H1 (cell line): ENCODE results near the gene SYT2. TPM values are rescaled to one million over a fixed set of nuclear protein-coding genes. Genes with fewer than 3 reads are reported as not detected.

ENCODE experiments used
- CTCF ChIA-PET: fragments of 300-600 bp; sonication (Branson Sonifier 250); formaldehyde crosslinking; loops from one replicate; lab custom pipeline; 2021; ENCODE audit not compliant: partially characterized antibody; lab: Charles Lee
- POLR2A ChIA-PET: fragments of 300-600 bp; sonication (Branson Sonifier 250); formaldehyde crosslinking; loops from one replicate; lab custom pipeline; 2021; ENCODE audit warnings: inconsistent platforms; ENCODE audit not compliant: partially characterized antibody; lab: Charles Lee
- DNase-seq, 2 experiments: peaks; one replicate each; pipeline versions ENCODE4 v3.0.0 to v3.0.0-alpha.2; 2010 to 2022; ENCODE audit warnings: low spot score in 2 of 2, low read depth in 1 of 2, mixed read lengths in 1 of 2
- FAIRE-seq: peaks from 2 replicates; lab custom pipeline; 2011; peaks lifted over from hg19 to GRCh38; lab: Jason Lieb, UNC
- H2AFZ ChIP-seq: 2 replicates; pipeline ENCODE4 v1.8.1; 2012; ENCODE audit warnings: low read length, inconsistent platforms
- H2AK5ac ChIP-seq: 2 replicates; pipeline ENCODE4 v1.6.1; 2013; ENCODE audit warnings: low read depth, low read length
- H2BK120ac ChIP-seq: replicated peaks from 2 replicates; pipeline ENCODE3; 2013; ENCODE audit warnings: low read depth, low read length, inconsistent platforms
- H2BK12ac ChIP-seq: 2 replicates; pipeline ENCODE4 v1.6.1; 2013; ENCODE audit warnings: low read depth, low read length
- H2BK15ac ChIP-seq: 2 replicates; pipeline ENCODE4 v1.6.1; 2013; ENCODE audit warnings: low read length
- H2BK20ac ChIP-seq: 2 replicates; pipeline ENCODE4 v1.6.1; 2013; ENCODE audit warnings: low read length
- H2BK5ac ChIP-seq: 2 replicates; pipeline ENCODE4 v1.6.1; 2013; ENCODE audit warnings: low read depth, low read length
- H3K14ac ChIP-seq: 2 replicates; pipeline ENCODE4 v1.6.1; 2013; ENCODE audit warnings: inconsistent platforms; ENCODE audit not compliant: insufficient read length
- H3K18ac ChIP-seq: 2 replicates; pipeline ENCODE4 v1.6.1; 2013; ENCODE audit warnings: low read length; ENCODE audit errors: extremely low read depth
- H3K23ac ChIP-seq: 2 replicates; pipeline ENCODE4 v1.6.1; 2013; ENCODE audit warnings: inconsistent platforms; ENCODE audit not compliant: insufficient read length
- H3K23me2 ChIP-seq: 2 replicates; pipeline ENCODE4 v1.6.1; 2013; ENCODE audit warnings: low read depth, low read length
- H3K27ac ChIP-seq: 2 replicates; pipeline ENCODE4 v1.6.1; 2011; ENCODE audit warnings: low read depth, low read length, inconsistent platforms
- H3K27me3 ChIP-seq, 4 experiments: replicated peaks in 1 of 4; 1 replicate in 1 of 4; 2 replicates in 3 of 4; pipeline versions ENCODE4 v1.6.1 to v1.8.1; 2011 to 2013; ENCODE audit warnings: low read length in 3 of 4, mild to moderate bottlenecking in 3 of 4, inconsistent platforms in 2 of 4, mixed read lengths in 2 of 4, moderate library complexity in 1 of 4; ENCODE audit not compliant: control insufficient read depth in 3 of 4, insufficient read depth in 3 of 4; ENCODE audit errors: extremely low read depth in 1 of 4
- H3K36me3 ChIP-seq, 4 experiments: 2 replicates each; pipeline versions ENCODE4 v1.6.1 to v1.8.1; 2011 to 2013; ENCODE audit warnings: mild to moderate bottlenecking in 4 of 4, low read length in 3 of 4, moderate library complexity in 2 of 4, control low read depth in 1 of 4, inconsistent platforms in 1 of 4; ENCODE audit not compliant: insufficient read depth in 4 of 4, control insufficient read depth in 2 of 4
- H3K4ac ChIP-seq: replicated peaks from 2 replicates; pipeline ENCODE3; 2013; ENCODE audit warnings: low read length, low read depth, mixed read lengths, inconsistent platforms; ENCODE audit not compliant: insufficient read length
- H3K4me1 ChIP-seq, 4 experiments: replicated peaks in 1 of 4; 1 replicate in 1 of 4; 2 replicates in 3 of 4; pipeline versions ENCODE4 v1.6.1 to v1.8.1; 2011 to 2013; ENCODE audit warnings: low read length in 3 of 4, inconsistent platforms in 2 of 4, mixed read lengths in 1 of 4; ENCODE audit not compliant: insufficient read depth in 4 of 4, control insufficient read depth in 3 of 4
- H3K4me2 ChIP-seq, 2 experiments: 2 replicates each; pipeline versions ENCODE4 v1.6.1 to v1.8.1; 2011 to 2013; ENCODE audit warnings: low read depth in 2 of 2, low read length in 2 of 2, control low read depth in 1 of 2, inconsistent platforms in 1 of 2, mild to moderate bottlenecking in 1 of 2; ENCODE audit not compliant: insufficient read depth in 1 of 2
- H3K4me3 ChIP-seq, 4 experiments: fragments of 200-600, 300-600 bp in 1 of 4; sonication (generic), shearing (Covaris generic), sonication (Bioruptor Twin) in 1 of 4; 2 replicates each; pipeline versions ENCODE4 v1.5.1 to v1.8.1; 2011 to 2016; ENCODE audit warnings: low read length in 4 of 4, low read depth in 3 of 4, control low read depth in 2 of 4, inconsistent platforms in 2 of 4, mild to moderate bottlenecking in 2 of 4, mixed read lengths in 1 of 4, moderate library complexity in 1 of 4; ENCODE audit not compliant: insufficient read depth in 2 of 4; ENCODE audit errors: extremely low read depth in 1 of 4
- H3K56ac ChIP-seq: replicated peaks from 2 replicates; pipeline ENCODE3; 2013; ENCODE audit warnings: low read depth, mild to moderate bottlenecking, mixed read lengths, low read length, inconsistent platforms; ENCODE audit not compliant: insufficient read length
- H3K79me1 ChIP-seq: 2 replicates; pipeline ENCODE4 v1.6.1; 2013; ENCODE audit warnings: low read depth, low read length, control low read depth
- H3K79me2 ChIP-seq, 2 experiments: 2 replicates each; pipeline versions ENCODE4 v1.6.1 to v1.8.1; 2012 to 2013; ENCODE audit warnings: low read length in 2 of 2, mild to moderate bottlenecking in 2 of 2, inconsistent platforms in 1 of 2; ENCODE audit not compliant: insufficient read depth in 2 of 2, control insufficient read depth in 1 of 2
- H3K9ac ChIP-seq, 4 experiments: replicated peaks in 1 of 4; 1 replicate in 1 of 4; 2 replicates in 3 of 4; pipeline versions ENCODE4 v1.6.1 to v1.8.1; 2011 to 2013; ENCODE audit warnings: low read depth in 3 of 4, low read length in 3 of 4, control low read depth in 2 of 4, mild to moderate bottlenecking in 2 of 4, moderate library complexity in 2 of 4, inconsistent platforms in 1 of 4; ENCODE audit errors: extremely low read depth in 1 of 4
- H3K9me3 ChIP-seq, 2 experiments: 2 replicates each; pipeline versions ENCODE4 v1.6.1 to v1.8.1; 2012 to 2013; ENCODE audit warnings: mild to moderate bottlenecking in 2 of 2, moderate library complexity in 2 of 2, control low read depth in 1 of 2, inconsistent platforms in 1 of 2, low read depth in 1 of 2, low read length in 1 of 2, mixed read lengths in 1 of 2; ENCODE audit not compliant: insufficient read depth in 2 of 2
- H4K20me1 ChIP-seq, 2 experiments: replicated peaks in 1 of 2; 2 replicates each; pipeline versions ENCODE3 to v1.8.1; 2011 to 2013; ENCODE audit warnings: inconsistent platforms in 2 of 2, low read length in 2 of 2, mild to moderate bottlenecking in 1 of 2; ENCODE audit not compliant: insufficient read depth in 2 of 2, control insufficient read depth in 1 of 2
- H4K5ac ChIP-seq: 2 replicates; pipeline ENCODE4 v1.6.1; 2013; ENCODE audit warnings: low read length, low read depth, mixed read lengths, inconsistent platforms; ENCODE audit not compliant: insufficient read length
- H4K8ac ChIP-seq: 2 replicates; pipeline ENCODE4 v1.8.0; 2013; ENCODE audit warnings: mild to moderate bottlenecking, moderate library complexity, low read length, inconsistent platforms; ENCODE audit not compliant: insufficient read depth; ENCODE audit errors: extremely low read depth
- H4K91ac ChIP-seq: replicated peaks from 2 replicates; pipeline ENCODE3; 2013; ENCODE audit warnings: low read length, mixed read lengths, inconsistent platforms; ENCODE audit not compliant: insufficient read length
- CEBPB ChIP-seq: IDR thresholded peaks from 2 replicates; pipeline ENCODE4 v1.6.1; 2012; ENCODE audit warnings: low read depth, low read length
- HDAC6 ChIP-seq: IDR thresholded peaks from one replicate; pipeline ENCODE4 v1.7.1; 2012; ENCODE audit warnings: low read depth, mild to moderate bottlenecking, inconsistent platforms, low read length, moderate library complexity
- KDM1A ChIP-seq: fragments of 200-600, 300-600 bp; sonication (generic); IDR thresholded peaks from 2 replicates; pipeline ENCODE4 v1.7.1; 2016; ENCODE audit warnings: mild to moderate bottlenecking, low read length, borderline replicate concordance
- KDM4A ChIP-seq: IDR thresholded peaks from one replicate; pipeline ENCODE4 v1.7.1; 2012; ENCODE audit warnings: low read depth, mild to moderate bottlenecking, moderate library complexity, low read length, inconsistent platforms; ENCODE audit not compliant: severe bottlenecking
- POLR2A ChIP-seq, 2 experiments: IDR thresholded peaks; 1 replicate in 1 of 2; 2 replicates in 1 of 2; pipeline ENCODE4 v1.6.1; 2011; ENCODE audit warnings: low read depth in 2 of 2, low read length in 2 of 2, mild to moderate bottlenecking in 2 of 2; ENCODE audit errors: control extremely low read depth in 1 of 2
- POLR2AphosphoS5 ChIP-seq: IDR thresholded peaks from 2 replicates; pipeline ENCODE4 v1.6.1; 2011; ENCODE audit warnings: low read depth, low read length
- SP4 ChIP-seq: IDR thresholded peaks from 2 replicates; pipeline ENCODE4 v1.6.1; 2012; ENCODE audit warnings: low read length, inconsistent platforms
- WGBS, 2 experiments: shearing (Covaris generic) in 1 of 2; methylation state at CpG; one replicate each; pipeline versions ENCODE4 v1.1.6 to v1.1.7; 2013 to 2015; ENCODE audit warnings: low lambda C conversion rate in 2 of 2, mixed read lengths in 2 of 2, inconsistent platforms in 1 of 2, low coverage in 1 of 2, missing lambda C conversion rate in 1 of 2; ENCODE audit not compliant: insufficient replicate concordance in 2 of 2, insufficient coverage in 1 of 2, insufficient read length in 1 of 2; ENCODE audit errors: extremely low coverage in 1 of 2, missing lambda C conversion rate in 1 of 2; 5-methylcytosine and 5-hydroxymethylcytosine counted together
- polyA plus RNA-seq, 7 experiments: library from polyadenylated mRNA; depleted of rRNA in 3 of 7; stranded (reverse) in 5 of 7; unstranded in 2 of 7; fragments of >200 nt in 5 of 7; fragments of 200-250 nt in 2 of 7; gene quantifications; 1 replicate in 5 of 7; 2 replicates in 1 of 7; 4 replicates in 1 of 7; pipeline versions ENCODE4 v1.2.1 to v1.2.3, GENCODE V29; 2011 to 2013; ENCODE audit warnings: missing spikeins in 2 of 7, mixed read lengths in 2 of 7
- total RNA-seq: library from RNA; stranded (reverse); fragmentation: NEBNext Ultra II Directional; extraction: Animal tissue kit (Norgen Biotek cat#: 25700); gene quantifications from 2 replicates; pipeline ENCODE4 v1.2.1, GENCODE V29; 2021
- TF ChIP-seq, protein P1 (sequence below): IDR thresholded peaks from 2 replicates; pipeline ENCODE4 v1.6.1; 2011; ENCODE audit warnings: low read length, improper control_type of control experiment

SYT2 gene
- total and polyA plus RNA-seq, 2 of the 8 experiments (the other 6 are each of a cell fraction or from before 2014, with no cell fraction given) = 2.8 to 11.0 TPM

DNA sequence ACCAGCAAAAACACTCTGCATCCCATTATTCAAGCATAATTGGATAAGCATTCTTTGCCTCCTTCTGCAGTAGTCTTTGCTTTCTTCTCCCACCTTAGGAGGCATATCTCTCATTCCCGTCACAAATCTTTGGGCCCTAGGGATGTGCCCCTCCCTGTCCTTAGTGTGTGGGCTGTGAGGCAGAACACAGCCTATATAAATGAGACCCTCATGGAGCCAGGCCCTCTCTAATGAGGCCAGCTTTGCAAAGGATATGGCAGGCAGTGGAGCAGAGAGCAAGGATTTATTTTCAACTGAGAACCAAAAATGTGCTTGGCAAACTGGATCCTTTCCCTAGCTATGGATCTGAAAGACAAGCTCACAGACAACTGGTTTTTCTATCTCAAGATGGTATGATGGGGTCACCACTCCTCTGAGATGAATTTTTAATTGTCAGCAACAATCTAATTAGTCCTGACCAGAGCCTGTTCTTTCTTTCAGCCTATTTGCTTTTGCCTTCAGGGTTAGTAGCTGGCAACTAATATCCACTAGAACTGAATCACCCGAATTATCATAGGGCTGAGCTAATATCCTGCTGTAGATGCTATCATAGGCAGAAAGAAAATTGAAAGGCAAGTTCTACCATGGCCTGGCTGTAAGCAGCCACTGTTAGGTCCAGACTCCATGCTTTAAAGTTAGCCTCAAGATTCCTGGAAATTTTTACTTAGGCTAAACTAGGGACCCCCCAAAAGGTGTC is 134.2 kb downstream of the SYT2 start:
- no peak overlapping the region for H3K18ac ChIP-seq
- CTCF ChIA-PET = interaction anchor here (0.9 to 10.1 kb wide), 17 partner anchors 7 to 143 kb away, joined by 3 to 78 read pairs (median 8); no protein-coding TSS in a partner anchor

More for the DNA sequence above, 134.2 kb downstream of the SYT2 start:
- Histone ChIP-seq H3K9ac (no peak overlapping the region), H3K23ac (no peak overlapping the region), H2BK120ac (no peak overlapping the region), H3K4me3 (no peak overlapping the region), H3K14ac (no peak overlapping the region), H3K4ac (no peak overlapping the region), H2BK5ac (no peak overlapping the region), H4K8ac (no peak overlapping the region), H2BK12ac (no peak overlapping the region), H3K4me1 (peaks cover 0 to 27% (median 19%) of the 10 kb centered on the region in 4 experiments; a peak in 6 of 7 replicates), H3K4me2 (no peak overlapping the region; a peak in 1 of 4 replicates), H3K36me3 (no peaks in the 10 kb centered on the region), H4K20me1 (no peaks in the 10 kb centered on the region), H3K27ac (no peak overlapping the region), H3K23me2 (no peaks in the 10 kb centered on the region), H3K79me2 (no peaks in the 10 kb centered on the region), H4K5ac (no peak overlapping the region), H4K91ac (no peak overlapping the region), H2BK15ac (no peak overlapping the region), H3K9me3 (no peaks in the 10 kb centered on the region), H3K79me1 (no peaks in the 10 kb centered on the region), H3K27me3 (no peaks in the 10 kb centered on the region), H3K56ac (no peak overlapping the region), H2AFZ (no peak overlapping the region), H2BK20ac (no peak overlapping the region), H2AK5ac (no peak overlapping the region)
- no peak for DNase-seq
- TF ChIP-seq SP4 (no peak), KDM4A (no peak), KDM1A (no peak), HDAC6 (no peak), POLR2A (IDR thresholded peaks at IDR 0.05; ENCODE audit: control extremely low read depth in 1 of 2, low read depth in 2 of 2, low read length in 2 of 2) (no peak), POLR2AphosphoS5 (no peak), CEBPB (no peak)
- TF ChIP-seq, protein P1, sequence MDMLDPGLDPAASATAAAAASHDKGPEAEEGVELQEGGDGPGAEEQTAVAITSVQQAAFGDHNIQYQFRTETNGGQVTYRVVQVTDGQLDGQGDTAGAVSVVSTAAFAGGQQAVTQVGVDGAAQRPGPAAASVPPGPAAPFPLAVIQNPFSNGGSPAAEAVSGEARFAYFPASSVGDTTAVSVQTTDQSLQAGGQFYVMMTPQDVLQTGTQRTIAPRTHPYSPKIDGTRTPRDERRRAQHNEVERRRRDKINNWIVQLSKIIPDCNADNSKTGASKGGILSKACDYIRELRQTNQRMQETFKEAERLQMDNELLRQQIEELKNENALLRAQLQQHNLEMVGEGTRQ = no peak
- FAIRE-seq = no peak
- POLR2A ChIA-PET = interaction anchor here (0.6 to 1.3 kb wide), 2 partner anchors 13 to 175 kb away, joined by 3 read pairs; no protein-coding TSS in a partner anchor
- 87% methylated on average over 2 of the region's 2 CpGs; no CpG with 5 or more reads in 1 of the 2 experiments for WGBS, 2 experiments
